Progenitor cell of endocrine pancreas (in vitro differentiated cells): ENCODE data around the gene TOPBP1. TPM values are rescaled to one million over a fixed set of nuclear protein-coding genes. Genes with fewer than 3 reads are reported as not detected.
"Not testable (repeated sequence)": the region's sequence is repeated elsewhere in the genome, so short reads cannot be mapped to it uniquely, and the experiment has no call there.

Experiments
- DNase-seq: peaks from one replicate; pipeline ENCODE4 v3.0.0; 2021; ENCODE audit warnings: low spot score; ENCODE audit not compliant: unreplicated experiment
- H3K27ac Mint-ChIP-seq: 2 replicates; pipeline ENCODE4 v1.8.0; 2021; ENCODE audit warnings: mild to moderate bottlenecking, moderate library complexity, mixed read lengths
- H3K27me3 Mint-ChIP-seq: 2 replicates; pipeline ENCODE4 v1.8.0; 2021; ENCODE audit warnings: mixed read lengths
- H3K36me3 Mint-ChIP-seq: 2 replicates; pipeline ENCODE4 v1.8.0; 2022; ENCODE audit warnings: mixed read lengths; ENCODE audit not compliant: insufficient read depth
- H3K4me1 Mint-ChIP-seq: 2 replicates; pipeline ENCODE4 v1.8.0; 2021; ENCODE audit warnings: low read depth, mixed read lengths
- H3K4me3 Mint-ChIP-seq: 2 replicates; pipeline ENCODE4 v1.8.0; 2021; ENCODE audit warnings: low read depth, mild to moderate bottlenecking, moderate library complexity, mixed read lengths
- H3K9me3 Mint-ChIP-seq: 2 replicates; pipeline ENCODE4 v1.8.0; 2021; ENCODE audit warnings: low read depth, mixed read lengths
- total RNA-seq: library from RNA; stranded (reverse); gene quantifications from 2 replicates; pipeline ENCODE4 v1.2.1, GENCODE V29; 2021
- TF ChIP-seq, protein P1 (sequence below): fragments of 200-600 bp; sonication (generic); IDR thresholded peaks from one replicate; pipeline ENCODE4 v1.5.0; 2021; ENCODE audit warnings: antibody characterized with exemption, mild to moderate bottlenecking; ENCODE audit not compliant: unreplicated experiment

The TOPBP1 gene
- total RNA-seq, 1 donor from 2014 or later, result 51.8 TPM

DNA sequence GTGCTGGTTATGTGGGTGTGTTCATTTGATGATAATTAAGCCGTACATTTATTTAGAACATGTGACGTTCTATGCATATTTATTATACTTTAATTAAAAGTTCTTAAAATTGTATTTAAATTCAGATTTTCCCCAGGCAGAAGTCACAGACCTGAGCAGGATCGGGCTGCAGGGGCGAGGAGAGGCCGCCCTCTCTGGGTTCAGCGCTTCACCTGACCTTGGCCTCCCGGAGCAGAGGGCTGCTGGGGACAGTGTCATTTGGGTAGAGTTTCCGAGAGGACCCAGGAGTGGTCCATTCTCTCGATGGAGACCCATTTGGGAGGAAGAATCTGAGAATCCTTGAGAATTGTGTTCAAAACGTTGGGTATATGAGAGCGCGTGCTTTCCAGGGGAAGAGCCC is 12.0 kb upstream of the TOPBP1 start:
- H3K4me3 Mint-ChIP-seq, result peak overlapping the region; percentile 66
- peaks cover 48% of the 10 kb centered on the region for H3K4me1 Mint-ChIP-seq
- TF ChIP-seq, protein P1, sequence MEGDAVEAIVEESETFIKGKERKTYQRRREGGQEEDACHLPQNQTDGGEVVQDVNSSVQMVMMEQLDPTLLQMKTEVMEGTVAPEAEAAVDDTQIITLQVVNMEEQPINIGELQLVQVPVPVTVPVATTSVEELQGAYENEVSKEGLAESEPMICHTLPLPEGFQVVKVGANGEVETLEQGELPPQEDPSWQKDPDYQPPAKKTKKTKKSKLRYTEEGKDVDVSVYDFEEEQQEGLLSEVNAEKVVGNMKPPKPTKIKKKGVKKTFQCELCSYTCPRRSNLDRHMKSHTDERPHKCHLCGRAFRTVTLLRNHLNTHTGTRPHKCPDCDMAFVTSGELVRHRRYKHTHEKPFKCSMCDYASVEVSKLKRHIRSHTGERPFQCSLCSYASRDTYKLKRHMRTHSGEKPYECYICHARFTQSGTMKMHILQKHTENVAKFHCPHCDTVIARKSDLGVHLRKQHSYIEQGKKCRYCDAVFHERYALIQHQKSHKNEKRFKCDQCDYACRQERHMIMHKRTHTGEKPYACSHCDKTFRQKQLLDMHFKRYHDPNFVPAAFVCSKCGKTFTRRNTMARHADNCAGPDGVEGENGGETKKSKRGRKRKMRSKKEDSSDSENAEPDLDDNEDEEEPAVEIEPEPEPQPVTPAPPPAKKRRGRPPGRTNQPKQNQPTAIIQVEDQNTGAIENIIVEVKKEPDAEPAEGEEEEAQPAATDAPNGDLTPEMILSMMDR, result no peak
- H3K36me3 Mint-ChIP-seq, result no peaks in the 10 kb centered on the region
- H3K9me3 Mint-ChIP-seq, result no peaks in the 10 kb centered on the region
- no peak overlapping the region for H3K27ac Mint-ChIP-seq
- DNase-seq, result no peak
- no peaks in the 10 kb centered on the region for H3K27me3 Mint-ChIP-seq

DNA sequence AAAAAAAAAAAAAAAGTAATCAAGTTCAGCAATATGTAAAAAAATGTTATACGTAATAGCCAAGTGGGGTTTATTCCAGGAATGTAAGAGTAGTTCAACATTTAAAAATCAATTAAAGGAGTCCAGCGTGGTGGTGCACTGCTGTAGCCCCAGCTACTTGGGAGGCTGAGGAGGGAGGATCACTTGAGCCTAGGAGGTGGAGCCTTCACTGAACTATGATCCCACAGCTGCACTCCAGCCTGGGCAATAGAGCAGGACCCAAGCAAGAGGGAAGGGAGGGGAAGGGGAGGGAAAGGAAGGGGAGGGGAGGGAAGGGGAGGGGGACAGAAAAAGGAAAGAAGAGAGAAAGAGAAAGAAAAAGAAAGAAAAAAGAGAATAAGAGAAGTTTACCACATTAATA is 10.7 kb upstream of the TOPBP1 start:
- H3K27me3 Mint-ChIP-seq, result no peaks in the 10 kb centered on the region
- DNase-seq, result no peak
- H3K27ac Mint-ChIP-seq, result no peak overlapping the region
- no peak overlapping the region for H3K4me3 Mint-ChIP-seq
- peaks cover 54% of the 10 kb centered on the region for H3K4me1 Mint-ChIP-seq
- TF ChIP-seq, protein P1, result no peak
- no peaks in the 10 kb centered on the region for H3K9me3 Mint-ChIP-seq
- no peaks in the 10 kb centered on the region for H3K36me3 Mint-ChIP-seq

DNA sequence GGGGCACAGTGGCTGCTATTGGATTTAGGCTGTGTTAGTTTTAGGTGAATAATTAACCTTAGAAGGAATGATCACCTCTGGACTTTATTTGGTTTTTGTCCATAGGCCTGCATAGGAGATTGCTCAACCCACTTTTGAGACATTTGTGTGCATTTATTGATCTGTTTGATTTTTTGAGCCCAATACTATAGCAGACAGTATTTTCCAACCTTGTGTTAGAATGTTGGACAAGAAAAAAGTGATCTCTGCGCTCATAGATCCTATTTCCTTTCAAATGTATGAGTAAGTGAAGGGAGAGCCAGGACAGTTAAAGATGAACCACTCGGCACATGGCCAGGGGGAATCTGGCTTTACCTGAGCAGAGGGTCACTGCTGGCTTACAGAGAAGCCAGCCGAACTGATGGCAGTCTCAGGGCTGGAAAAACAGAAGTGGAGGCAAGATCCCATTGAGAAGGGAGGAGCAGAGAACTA is 8.8 kb upstream of the TOPBP1 start:
- H3K36me3 Mint-ChIP-seq, result no peaks in the 10 kb centered on the region
- peak overlapping the region; percentile 96 for H3K27ac Mint-ChIP-seq
- TF ChIP-seq, protein P1, result no peak
- no peak for DNase-seq
- H3K4me3 Mint-ChIP-seq, result peak overlapping the region; percentile 52
- H3K27me3 Mint-ChIP-seq, result no peaks in the 10 kb centered on the region
- H3K4me1 Mint-ChIP-seq, result peaks cover 44% of the 10 kb centered on the region
- H3K9me3 Mint-ChIP-seq, result no peaks in the 10 kb centered on the region

DNA sequence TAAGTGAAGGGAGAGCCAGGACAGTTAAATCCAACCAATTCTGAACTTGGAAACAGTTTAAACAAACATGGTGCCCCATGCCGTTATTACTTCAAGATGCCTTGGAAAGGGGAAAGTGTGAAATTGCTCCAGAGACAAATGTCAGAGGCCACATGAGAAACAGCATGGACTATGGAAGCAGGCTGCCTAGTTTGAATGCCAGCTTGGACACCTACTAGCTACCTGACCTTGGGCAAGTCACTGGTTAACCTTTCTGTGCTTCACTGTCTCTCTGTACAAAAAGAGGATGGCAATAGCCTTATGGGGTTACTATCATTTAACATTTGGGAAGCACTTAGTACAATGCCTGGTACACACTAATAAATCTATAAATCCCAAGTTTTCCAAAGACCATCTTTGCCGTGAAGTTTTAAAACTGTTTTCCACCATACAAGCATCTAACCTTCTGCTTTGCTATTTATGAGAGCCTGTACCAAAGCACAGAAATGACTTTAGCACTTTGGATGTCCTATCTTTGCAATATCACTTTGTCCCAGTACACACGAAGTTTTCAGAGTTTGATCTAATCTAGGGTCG is 8.3 kb upstream of the TOPBP1 start:
- DNase-seq, result no peak
- H3K4me1 Mint-ChIP-seq, result peaks cover 41% of the 10 kb centered on the region
- H3K27ac Mint-ChIP-seq, result peak overlapping the region; percentile 96
- no peaks in the 10 kb centered on the region for H3K9me3 Mint-ChIP-seq
- no peaks in the 10 kb centered on the region for H3K27me3 Mint-ChIP-seq
- H3K4me3 Mint-ChIP-seq, result no peak overlapping the region
- TF ChIP-seq, protein P1, result no peak
- H3K36me3 Mint-ChIP-seq, result no peaks in the 10 kb centered on the region

DNA sequence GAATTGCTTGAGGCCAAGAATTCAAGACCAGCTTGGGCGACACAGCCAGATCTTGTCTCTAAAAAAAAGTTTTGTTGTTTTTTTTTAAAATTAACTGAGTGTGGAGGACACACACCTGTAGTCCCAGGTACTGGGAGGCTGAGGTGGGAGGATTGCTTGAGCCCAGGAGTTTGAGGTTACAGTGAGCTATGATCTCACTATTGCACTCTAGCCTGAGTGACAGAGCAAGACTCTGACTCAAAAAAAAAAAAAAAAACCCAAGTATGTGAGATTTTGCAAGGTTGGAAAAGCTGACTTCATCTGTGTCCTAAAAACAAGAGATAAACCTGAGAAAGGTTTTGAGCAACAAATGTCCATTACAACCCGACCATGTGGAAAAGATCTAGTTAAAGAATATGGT is 5.4 kb upstream of the TOPBP1 start:
- Mint-ChIP-seq H3K27ac (no peak overlapping the region), H3K27me3 (no peaks in the 10 kb centered on the region), H3K4me1 (peaks cover 40% of the 10 kb centered on the region), H3K4me3 (no peak overlapping the region), H3K36me3 (no peaks in the 10 kb centered on the region), H3K9me3 (no peaks in the 10 kb centered on the region)
- no peak for DNase-seq
- TF ChIP-seq, protein P1, result no peak

DNA sequence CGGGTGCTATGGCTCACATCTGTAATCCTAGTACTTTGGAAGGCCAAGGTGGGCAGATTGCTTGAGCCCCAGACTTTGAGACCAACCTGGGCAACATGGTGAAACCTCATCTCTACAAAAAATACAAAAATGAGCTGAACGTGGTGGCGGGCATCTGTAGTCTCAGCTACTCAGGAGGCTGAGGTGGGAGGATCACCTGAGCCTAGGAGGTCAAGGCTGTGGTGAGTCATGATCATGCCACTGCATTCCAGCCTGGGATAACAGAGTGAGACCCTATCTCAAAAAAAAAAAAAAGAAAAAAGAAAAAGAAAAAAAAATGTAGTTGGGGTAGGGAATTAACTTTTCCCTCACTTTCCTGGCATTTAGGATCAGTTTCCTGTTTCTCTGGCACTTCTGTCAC is 3.4 kb upstream of the TOPBP1 start:
- DNase-seq, H3K27me3 Mint-ChIP-seq, H3K4me3 Mint-ChIP-seq, H3K27ac Mint-ChIP-seq, H3K36me3 Mint-ChIP-seq, H3K9me3 Mint-ChIP-seq: not testable (repeated sequence)
- H3K4me1 Mint-ChIP-seq, result peaks cover 40% of the 10 kb centered on the region
